Ishikawa (cell line): ENCODE data around the gene METTL25.

ENCODE experiments used
- CEBPB ChIP-seq: IDR thresholded peaks from 2 replicates; pipeline ENCODE4 v1.6.1; 2012
- FOXM1 ChIP-seq: IDR thresholded peaks from 2 replicates; pipeline ENCODE4 v1.6.1; 2012; ENCODE audit warnings: low read depth, borderline replicate concordance
- NFIC ChIP-seq: IDR thresholded peaks from 2 replicates; pipeline ENCODE4 v1.6.1; 2012
- RAD21 ChIP-seq: IDR thresholded peaks from 2 replicates; pipeline ENCODE4 v1.6.1; 2012; ENCODE audit warnings: low read depth
- REST ChIP-seq: IDR thresholded peaks from 2 replicates; pipeline ENCODE4 v1.6.1; 2012; ENCODE audit warnings: low read depth, mild to moderate bottlenecking
- TCF12 ChIP-seq: IDR thresholded peaks from 2 replicates; pipeline ENCODE4 v1.6.1; 2012; ENCODE audit warnings: low read depth
- TEAD4 ChIP-seq: IDR thresholded peaks from 2 replicates; pipeline ENCODE4 v1.6.1; 2012
- YY1 ChIP-seq: IDR thresholded peaks from 2 replicates; pipeline ENCODE4 v1.6.1; 2012; ENCODE audit warnings: low read depth

GRCh38 chr12:82383930-82384552 is 25.7 kb downstream of the METTL25 start:
- TF ChIP-seq FOXM1 = no peak
- no peak for TF ChIP-seq TCF12
- no peak for TF ChIP-seq CEBPB
- TF ChIP-seq TEAD4 = no peak
- no peak for TF ChIP-seq NFIC
- TF ChIP-seq RAD21 = peak; percentile 48; the same call in 1 of the 2 replicates
- TF ChIP-seq YY1 = no peak
- no peak for TF ChIP-seq REST
